Right hindlimb (tissue), 1 donor: ENCODE measurements around the gene ZNF319.
A peak's percentile ranks its signal among the peaks of the same experiment; 100 is the strongest.
"Not testable (repeated sequence)": the region's sequence is repeated elsewhere in the genome, so short reads cannot be mapped to it uniquely, and the experiment has no call there.

Experiments used
- DNase-seq: peaks from one replicate; pipeline ENCODE4 v3.0.0-alpha.2; 2018

The ZNF319 gene

DNA sequence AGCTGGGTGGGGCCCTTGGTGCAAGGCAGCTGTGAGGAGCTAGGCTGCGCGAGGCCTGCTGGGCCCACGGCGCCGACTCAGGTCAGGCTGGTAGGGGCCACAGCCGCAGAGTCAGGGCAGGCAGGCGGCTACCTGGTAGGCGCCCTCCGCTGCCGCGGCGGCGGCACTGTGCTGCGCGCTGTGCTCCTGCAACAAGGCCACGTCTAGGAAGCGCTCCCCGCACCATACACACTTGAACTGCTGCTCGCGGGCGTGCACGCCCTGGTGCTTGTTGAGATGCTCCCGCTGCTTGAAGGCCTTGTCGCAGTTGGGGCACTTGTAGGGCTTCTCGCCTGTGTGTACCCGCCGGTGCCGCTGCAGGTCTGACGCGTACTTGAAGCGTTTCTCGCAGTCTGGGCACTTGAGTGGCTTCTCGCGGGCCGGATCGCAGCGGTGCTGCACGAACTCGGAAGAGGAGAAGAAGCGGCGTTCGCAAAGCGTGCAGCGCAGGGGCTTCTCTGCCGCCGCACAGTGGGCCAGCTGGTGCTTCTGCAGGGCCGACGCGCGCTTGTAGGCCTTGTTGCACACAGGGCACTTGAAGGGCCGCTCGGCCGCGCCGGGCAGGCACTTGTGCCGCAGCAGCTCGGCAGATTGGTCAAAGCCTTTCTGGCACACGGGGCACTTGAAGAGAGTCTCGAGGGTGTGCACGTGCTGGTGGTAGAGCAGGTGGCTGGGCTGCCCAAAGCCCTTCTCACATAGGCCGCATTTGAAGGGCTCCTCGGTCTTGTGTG, 3.9 kb downstream of the ZNF319 start:
- DNase-seq: no peak

- no peak for DNase-seq
Measured at GRCh38 chr16:57995721-57996405, 4.6 kb downstream of the ZNF319 start.

GRCh38 chr16:57994778-57995177, 5.7 kb downstream of the ZNF319 start:
- no peak for DNase-seq

DNA sequence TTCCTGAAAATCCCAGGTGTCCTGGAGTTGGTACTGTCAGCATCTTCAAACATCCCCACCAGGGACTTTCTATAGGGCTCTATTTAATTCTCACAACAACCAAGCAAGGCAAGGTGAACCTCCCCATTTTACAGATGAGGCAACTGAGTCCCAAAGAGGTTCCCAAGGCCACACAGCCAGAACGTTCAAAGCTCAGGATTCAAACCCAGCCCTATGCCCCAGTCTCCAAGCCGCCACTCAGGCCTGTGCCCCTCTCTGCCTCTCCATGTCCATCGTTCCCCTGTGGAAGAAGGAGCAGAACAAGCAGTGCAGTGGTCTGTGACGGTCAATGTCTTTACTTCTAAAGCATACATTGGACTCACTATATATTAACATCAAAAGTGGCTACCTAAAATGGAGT, 6.1 kb downstream of the ZNF319 start:
- DNase-seq: no peak

GRCh38 chr16:57993897-57994296, 6.6 kb downstream of the ZNF319 start:
- DNase-seq: no peak

- DNase-seq: no peak
Measured at GRCh38 chr16:57993438-57993837, 7.0 kb downstream of the ZNF319 start.

GRCh38 chr16:57992084-57992483, 8.4 kb downstream of the ZNF319 start:
- DNase-seq: no peak

- no peak for DNase-seq
Measured at GRCh38 chr16:57991551-57992059, 8.9 kb downstream of the ZNF319 start.

- no peak for DNase-seq
Measured at GRCh38 chr16:57988929-57989328, 11.5 kb downstream of the ZNF319 start.

DNA sequence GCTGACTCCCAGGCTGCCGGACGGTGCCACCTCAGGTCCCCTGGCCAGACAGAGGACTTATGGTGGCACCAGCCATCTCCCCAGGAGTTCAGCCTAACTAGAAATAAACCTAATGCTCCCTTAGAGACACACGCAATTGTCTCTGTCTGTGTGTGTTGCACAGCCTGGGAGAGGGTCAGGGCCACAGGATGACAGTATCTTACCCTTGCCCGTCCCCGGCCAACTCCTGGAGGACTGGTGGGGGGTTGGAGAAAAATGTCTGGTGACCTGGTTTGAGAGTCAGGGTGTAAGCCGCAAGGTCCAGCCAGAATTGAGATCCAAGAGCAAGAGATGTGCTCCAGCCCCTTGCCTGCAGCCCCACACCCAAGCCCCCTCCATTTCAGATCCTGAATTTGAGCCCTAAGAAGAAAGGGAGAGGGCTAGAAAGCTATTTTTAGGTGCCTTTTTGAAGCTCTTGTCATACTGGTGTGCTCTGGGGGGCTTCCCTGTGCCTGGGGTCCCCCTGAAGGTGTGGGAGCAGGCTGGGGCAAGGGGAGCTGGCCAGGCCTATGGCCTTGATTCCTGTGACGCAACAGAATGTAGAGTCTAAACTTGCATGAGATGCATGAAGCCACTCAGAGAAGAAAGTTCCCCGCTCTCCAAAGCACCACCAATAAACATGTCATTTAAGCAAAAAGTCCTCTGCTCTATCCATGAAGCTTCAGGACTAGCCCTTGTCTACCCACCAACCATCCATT, 12.9 kb downstream of the ZNF319 start:
- no peak for DNase-seq

DNA sequence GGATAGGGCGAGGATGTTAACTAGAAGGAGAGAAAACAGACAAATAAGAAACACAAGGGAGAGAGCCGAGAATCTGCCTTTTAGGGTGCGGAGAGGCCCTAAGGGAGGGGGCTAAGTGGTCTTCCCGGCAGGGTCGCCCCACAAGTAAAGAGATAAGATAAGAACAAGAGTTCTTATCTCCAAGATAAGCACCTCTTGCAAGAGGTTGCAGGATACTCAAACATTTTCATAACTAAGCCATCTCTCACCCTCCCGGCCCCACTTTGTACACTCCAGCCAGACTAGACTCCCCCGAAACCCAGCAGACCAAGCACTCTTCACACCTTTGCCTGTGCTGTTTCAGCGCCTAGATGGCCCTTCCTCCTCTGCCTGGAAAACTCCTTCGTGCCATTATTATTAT, 14.3 kb downstream of the ZNF319 start:
- no peak for DNase-seq

GRCh38 chr16:57985204-57986181, 15.0 kb downstream of the ZNF319 start:
- DNase-seq: no peak

GRCh38 chr16:57984443-57985203, 15.8 kb downstream of the ZNF319 start:
- DNase-seq: peak; percentile 87

GRCh38 chr16:57982385-57982784, 18.1 kb downstream of the ZNF319 start:
- no peak for DNase-seq

DNA sequence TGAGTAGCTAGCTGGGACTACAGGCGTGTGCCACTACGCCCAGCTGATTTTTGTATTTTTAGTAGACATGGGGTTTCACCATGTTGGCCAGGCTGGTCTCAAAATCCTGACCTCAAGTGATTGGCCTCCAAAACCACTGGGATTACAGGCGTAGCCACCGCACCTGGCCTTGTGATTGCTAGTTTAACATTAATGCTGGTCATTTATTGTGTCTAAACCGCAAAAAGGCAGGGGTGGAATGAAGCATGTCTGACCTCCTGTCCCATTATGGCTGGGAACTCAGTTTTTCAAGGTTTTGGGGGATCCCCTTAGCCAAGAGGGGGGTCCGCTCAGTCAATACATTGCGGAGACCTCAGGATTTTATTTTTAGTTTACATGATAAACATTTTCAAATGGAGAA, 18.8 kb downstream of the ZNF319 start:
- DNase-seq: no peak

- DNase-seq: no peak
Measured at GRCh38 chr16:57979006-57979585, 21.4 kb downstream of the ZNF319 start.

- not testable (repeated sequence) for DNase-seq
Measured at GRCh38 chr16:57978070-57978465, 22.4 kb downstream of the ZNF319 start.

DNA sequence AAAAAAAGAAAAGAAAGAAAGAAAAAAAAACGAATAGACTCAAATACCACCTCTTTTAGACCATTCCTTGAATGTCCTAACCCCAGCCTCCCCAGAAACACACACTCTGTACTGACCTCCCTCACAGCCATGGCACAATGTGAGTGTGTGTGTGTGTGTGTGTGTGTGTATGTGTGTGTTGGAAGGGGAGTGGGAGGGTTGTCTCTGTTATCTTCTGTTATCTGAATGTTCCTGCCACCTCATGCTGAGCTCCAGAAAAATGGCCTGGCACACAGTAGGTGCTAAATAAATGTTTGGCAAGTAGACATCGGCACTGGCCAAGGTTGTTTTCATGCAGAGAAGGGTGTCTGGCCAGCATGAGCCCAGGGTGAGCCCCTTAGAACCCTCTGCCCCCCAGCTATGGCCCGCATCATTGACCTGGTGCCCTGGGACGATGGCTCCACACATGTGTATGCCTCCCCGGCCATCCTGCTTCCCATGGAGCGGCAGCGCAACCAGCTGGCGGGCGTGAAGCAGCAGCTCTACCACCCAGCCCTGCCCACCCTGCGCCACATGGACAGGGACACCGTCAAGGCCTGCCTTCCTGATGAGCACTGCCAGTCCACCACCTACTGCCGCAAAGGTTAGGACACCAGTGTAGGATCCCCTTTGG, 22.9 kb downstream of the ZNF319 start:
- no peak for DNase-seq

- no peak for DNase-seq
Measured at GRCh38 chr16:57976331-57976796, 24.1 kb downstream of the ZNF319 start.

- DNase-seq: no peak
Measured at GRCh38 chr16:57972306-57972705, 28.2 kb downstream of the ZNF319 start.
